Stimulated activated CD4-positive, alpha-beta T cell treated with anti-CD3 and anti-CD28 coated beads, Interleukin-2, amount 100 ng/mL, for 24 hours (primary cell): ENCODE results near the gene SLC7A4.
"Not testable (repeated sequence)": the region's sequence is repeated elsewhere in the genome, so short reads cannot be mapped to it uniquely, and the experiment has no call there.

Experiments
- DNase-seq, 2 donors: peaks; one replicate each; pipeline ENCODE4 v3.0.0-alpha.2; 2020

The SLC7A4 gene, protein sequence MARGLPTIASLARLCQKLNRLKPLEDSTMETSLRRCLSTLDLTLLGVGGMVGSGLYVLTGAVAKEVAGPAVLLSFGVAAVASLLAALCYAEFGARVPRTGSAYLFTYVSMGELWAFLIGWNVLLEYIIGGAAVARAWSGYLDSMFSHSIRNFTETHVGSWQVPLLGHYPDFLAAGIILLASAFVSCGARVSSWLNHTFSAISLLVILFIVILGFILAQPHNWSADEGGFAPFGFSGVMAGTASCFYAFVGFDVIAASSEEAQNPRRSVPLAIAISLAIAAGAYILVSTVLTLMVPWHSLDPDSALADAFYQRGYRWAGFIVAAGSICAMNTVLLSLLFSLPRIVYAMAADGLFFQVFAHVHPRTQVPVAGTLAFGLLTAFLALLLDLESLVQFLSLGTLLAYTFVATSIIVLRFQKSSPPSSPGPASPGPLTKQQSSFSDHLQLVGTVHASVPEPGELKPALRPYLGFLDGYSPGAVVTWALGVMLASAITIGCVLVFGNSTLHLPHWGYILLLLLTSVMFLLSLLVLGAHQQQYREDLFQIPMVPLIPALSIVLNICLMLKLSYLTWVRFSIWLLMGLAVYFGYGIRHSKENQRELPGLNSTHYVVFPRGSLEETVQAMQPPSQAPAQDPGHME

DNA sequence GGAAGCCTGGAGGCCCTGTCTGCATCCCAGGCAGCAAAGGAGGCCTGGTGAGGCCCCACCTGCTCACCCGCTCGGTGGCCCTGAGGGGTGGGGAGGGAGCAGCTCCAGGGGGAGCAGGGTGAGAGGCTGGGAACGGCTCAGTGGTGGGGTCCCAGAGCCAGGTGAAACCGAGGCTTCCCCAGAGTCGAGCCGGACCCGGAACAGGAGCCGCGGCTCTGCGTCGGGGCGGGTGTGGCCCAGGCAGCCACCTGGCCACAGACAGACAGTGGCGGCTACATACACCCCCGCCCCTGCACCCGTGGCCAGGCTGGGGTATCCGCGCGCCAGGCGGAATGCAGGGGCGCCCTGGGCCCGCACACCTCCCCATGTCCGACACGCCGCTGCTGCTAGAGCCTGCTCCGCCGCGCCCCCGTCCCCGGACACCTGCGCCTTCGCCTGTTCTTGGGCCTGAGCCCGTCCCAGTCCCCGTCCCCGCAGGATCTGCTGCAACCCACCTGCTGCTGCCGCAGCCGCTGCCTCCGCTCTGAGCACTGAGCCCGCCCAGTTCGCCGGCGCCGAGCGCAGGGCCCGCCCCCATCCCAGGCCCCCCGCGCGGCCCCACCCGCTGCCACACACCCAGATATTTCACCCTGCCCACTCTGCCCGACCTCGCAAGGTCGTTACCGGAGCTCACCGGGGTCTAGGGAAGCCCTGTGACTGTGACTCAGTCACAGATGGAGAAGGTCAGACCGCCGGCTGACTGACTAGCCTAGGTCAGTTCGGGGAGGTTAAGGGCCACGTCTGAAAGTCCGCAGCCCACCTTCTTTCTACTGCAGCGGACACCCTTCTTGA lies at the start of gene SLC7A4:
Gene SLC7A4, minus strand, starts transcription at position 525 of the 831 bp plus-strand sequence. CDS start 749 bp downstream, outside the sequence.
- no peak for DNase-seq

DNA sequence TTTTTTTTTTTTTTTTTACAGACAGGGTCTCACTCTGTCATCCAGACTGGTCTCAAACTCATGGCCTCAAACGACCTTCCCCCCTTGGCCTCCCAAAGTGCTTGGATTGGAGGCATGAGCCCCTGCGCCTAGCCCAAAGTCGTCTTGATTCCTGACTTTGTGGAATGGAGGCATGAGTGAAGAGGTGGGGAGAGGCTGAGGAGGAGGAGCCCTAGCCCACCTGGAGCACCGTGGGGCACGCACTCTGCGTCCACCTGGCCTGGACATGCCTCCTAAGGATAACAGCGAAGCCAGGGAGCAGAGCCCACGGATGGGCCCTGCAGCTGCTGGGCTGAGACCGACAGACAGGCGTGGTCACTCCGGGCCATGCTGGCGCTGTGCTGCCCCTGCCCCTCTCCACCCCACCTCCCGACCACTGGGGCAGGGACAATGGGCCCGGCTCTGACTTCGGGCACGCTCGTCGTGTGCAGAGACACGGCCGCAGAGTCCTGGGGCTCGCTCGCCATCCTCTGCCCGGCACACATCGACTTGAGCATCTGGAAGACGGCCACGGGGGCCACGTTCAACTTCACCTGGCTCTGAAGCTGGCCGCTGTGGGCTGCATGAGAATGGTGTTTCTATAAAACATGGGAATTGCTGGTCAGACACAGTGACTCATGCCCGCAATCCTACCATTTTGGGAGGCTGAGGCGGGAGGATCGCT lies 48.2 kb upstream of the SLC7A4 start:
- no peak for DNase-seq

DNA sequence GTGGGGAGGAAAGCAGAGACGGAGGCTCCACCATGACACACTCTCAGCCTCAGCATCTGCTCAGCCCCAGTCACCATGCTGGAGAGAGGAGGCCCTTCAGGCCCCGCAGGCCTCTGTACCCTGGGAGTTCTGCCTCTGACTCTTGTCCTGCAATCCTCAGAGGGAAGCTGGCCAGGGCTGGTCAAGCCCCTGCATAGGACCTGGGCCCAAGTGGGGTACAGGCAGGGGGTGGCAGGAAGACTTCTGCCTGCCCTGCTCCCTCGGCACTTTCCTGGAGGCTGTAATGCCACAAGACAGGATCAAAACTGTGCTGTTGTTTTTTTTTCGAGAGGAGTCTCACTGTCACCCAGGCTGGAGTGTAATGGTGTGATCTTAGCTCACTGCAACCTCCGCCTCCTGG lies 47.1 kb upstream of the SLC7A4 start:
- DNase-seq = no peak

DNA sequence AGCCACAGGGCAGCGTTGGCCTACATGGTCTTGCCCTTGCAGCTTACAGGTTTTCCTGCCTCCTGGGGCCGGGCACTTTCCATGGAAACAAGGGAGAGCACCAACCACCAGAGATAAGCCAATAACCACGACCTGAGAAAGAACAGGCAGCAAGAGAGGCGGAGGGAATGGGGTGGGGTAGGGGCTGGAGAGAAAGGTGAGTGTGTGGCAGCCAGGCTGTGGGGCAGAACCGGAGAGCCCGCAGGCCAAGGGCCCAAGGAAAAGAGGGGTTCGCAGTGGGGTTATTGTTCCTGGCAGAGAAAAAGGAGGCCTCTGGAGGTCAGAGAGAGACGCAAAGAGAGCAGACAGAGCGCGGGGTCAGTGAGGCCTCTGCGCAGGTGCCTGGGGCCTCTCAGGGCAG lies 46.6 kb upstream of the SLC7A4 start:
- no peak for DNase-seq

DNA sequence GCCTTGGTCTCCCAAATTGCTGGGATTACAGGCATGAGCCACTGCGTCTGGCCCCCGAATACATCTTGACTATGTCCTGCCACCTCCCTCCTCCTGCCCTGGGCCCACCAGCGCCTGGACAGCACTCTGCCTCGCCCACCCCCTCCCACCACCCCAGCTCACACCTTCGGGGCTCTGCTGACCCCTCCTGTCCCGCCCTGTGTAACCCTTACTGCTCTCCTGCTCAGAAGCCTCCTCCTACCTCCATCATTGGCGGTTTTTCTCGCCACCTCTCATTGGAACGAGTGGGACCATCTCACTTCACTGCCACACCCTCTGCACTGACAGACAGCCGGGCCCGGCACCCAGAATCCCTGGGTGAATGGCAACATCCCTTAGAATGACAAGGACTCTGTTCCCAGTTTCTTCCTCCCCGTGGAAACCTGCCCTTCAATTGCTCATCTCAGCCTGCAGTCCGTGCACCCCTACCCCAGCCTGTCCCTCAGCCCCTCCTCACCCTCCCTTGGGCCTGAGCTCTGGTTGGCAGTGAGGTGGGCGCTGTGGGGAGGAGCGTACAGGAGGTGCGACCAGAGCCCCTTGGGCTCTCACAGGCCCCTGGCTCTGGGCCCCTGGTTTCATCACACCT lies 45.6 kb upstream of the SLC7A4 start:
- DNase-seq = no peak

DNA sequence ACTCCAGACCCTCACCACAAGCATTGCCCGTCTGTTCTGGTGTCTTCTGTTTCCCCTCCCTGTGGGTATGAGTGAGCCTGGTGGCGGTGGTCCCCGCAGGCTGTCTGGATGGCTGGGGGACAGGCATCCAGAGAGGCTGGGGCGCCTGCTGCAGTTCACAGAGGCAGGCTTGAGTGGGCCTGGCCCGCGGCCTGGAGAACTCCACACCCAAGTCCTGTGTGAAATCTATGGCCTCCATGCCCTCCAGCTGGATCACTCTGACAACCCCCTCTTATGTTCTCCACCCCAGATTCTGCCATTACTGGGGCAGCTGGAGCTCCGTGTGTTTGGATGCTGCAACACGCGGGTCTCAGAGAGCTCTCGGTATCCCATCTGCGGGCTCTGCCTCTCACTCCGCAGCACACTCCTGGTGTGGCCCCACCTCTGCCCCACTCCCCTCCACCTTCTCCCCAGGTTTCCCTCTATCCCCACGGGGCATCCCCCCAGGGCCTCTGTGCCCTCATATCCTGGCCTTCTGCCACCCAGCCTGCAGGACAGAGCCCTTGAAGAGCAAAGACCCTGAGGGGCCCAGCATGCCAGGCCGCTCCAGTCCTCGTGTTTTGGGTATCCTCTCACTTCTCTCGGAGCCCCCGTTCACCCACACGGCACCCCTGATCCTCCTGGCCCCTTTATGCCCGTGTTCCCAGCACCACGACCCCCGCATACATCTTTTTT lies 44.7 kb upstream of the SLC7A4 start:
- DNase-seq = no peak

DNA sequence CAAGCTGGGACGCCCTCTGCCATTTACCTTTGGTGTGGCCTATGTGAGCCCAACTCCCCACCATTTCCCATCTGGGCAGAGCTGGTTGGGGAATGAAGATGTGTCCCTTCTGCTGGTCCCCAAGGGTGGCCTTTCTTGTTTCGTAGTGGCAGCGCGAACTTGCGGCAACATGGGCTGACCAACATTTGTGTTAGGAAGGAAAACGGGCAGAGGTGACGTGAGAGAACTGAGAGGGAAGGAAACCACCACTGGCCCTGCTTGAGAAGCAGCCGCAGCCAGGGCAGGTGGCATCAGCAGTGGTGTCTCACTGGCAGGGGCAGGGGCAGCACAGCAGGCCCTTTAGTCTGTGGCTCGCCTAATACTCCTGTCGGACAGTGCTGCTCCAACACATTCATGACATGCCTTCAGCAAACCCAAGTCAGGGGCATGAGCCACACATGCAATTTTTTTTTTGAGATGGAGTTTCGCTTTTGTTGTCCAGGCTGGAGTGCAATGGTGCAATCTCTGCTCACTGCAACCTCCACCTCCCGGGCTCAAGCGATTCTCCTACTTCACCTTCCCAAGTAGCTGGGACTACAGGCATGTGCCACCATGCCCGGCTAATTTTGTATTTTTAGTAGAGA lies 43.3 kb upstream of the SLC7A4 start:
- DNase-seq = no peak

DNA sequence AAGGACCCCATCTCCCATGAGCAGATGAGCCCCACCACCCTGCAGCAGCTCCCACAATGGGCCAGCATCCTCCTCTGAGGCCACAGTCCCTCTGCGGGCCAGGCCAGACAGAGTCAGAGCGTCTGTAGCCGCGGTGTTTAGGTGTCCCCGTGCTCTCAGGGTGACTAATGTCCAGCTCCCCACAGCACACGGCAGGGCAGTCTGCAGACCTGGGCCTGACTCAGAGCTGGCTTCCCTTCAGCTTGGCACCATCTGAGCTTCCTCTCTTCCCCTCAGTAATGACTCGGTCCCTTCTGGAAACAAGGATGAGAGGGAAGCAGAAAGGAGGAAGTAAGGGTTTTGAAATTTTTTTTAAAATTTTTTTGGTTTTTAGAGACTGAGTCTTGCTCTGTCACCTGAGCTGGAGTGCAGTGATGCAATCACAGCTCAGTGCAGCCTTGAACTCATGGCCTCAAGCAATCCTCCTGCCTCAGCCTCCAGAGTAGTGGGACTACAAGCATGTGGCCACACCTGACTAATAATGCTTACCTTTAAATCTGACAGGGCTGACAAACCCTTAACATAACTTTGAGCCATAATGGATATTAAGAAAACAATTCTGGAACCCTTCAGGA lies 41.8 kb upstream of the SLC7A4 start:
- no peak for DNase-seq

DNA sequence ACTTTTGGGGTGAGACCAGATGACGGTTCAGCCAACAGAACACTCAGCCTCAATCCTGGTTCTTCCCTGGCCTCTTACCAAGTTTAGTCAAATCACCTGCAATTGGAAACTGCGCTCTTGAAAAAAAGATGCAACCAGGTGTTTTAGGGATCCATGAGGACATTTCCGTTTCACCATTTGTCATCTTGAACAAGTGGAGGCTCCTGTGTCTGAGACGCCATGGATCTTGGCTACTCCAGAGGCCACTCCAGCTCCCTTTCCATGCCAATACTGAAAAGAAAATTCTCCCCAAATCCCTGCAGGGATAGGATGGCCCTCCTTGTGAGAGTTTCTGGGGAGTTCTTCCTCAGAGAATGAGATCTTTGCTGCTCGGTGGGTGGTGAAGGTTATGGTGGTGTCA lies 41.1 kb upstream of the SLC7A4 start:
- DNase-seq = no peak

DNA sequence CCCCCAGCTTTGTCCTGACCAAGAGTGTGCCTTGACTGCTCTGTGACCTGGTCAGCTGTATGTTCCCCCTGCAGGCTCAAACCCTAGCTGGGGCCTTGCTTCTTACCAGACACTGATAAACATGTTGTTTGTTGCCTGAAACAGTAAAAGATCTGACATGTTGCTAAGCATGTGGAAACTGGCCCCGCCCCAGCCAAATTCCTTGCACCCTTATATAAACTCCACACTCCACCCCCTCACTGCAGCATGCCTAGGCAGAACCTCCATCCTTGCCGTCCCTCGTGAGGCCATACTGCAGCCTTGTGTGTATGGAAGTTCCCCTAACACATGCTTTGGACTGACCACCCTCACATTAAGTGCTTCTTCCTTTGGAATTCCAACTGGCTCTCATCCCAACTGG lies 40.7 kb upstream of the SLC7A4 start:
- DNase-seq = no peak

DNA sequence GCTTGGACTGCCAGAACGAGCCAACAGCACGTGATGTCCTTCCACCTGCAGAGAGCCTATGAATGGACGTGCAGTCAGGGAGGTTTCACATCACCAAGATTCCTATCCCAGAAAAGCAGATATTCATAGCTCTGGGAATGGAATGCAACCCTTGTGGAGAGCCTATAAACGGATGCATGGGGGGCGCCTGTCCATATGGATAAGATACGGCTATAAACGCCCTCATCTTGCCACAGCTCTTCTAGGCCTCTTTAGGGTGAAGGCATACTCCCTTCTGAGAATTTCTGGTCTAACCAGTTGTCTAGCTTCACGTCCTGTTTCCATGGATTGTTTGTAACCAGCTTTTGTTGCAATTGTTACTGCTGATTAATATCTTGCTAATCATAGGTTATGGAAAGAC lies 39.4 kb upstream of the SLC7A4 start:
- DNase-seq = not testable (repeated sequence)

DNA sequence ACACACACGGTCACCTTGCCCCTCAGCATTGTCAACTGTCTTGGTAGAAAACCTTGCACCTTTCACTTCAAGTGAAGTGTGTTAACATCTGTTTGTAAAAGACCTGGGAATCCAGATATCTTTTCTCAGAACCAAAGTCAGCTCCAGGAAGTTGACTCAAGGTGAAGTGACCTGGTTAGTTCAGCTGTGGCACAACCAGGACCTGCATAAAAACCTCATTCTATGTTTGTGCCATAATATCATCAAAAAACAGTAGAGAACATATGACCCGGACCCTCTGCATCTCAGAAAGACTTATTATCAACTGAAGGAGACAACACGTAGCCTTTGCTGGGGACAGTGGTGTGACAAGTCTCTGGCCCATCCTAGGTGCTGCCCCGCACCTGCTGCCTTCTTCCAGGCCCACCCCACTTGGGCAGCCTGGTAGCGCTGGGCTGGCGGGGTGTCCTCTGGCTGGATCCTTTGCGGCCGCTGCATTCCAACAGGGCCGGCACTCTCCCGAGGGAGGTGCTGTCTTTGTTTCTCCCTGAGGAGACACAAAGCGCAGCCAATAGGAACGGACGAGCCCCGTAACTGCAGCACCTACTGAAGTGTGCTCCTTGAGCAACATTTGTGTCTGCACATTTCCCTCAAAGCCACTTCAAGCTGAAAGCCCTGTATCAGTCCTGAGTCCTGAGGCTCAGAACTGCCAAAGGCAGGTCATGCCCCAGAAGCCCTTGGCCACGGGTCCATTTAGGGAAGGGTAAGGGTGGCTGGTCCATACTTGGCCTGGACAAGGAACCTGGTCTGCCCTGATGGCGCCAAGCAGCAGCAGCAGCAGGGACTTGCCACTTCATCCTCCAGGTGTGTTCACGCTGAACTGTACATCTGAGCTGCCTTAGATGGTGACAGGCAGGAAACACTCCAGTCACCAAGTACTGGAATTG lies 38.6 kb upstream of the SLC7A4 start:
- no peak for DNase-seq

DNA sequence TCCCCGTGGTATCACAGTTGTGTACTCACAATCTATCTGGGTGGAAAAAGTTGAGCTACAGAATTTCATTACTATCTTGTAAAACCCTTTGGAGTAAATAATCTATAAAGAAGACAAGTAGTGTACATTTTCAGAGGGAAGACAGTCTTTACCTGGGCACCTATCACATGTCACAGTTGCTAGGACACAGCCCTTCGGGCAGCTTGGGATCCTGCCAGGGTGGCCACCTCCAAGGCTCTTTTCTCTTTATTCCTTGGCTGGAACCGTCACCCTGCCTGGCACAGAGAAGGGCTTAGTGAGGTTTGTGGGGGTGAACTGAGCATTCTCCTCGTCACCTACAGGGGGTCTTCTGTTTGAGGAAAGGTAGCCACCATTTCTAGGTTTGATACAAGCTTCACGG lies 37.0 kb upstream of the SLC7A4 start:
- DNase-seq = no peak

DNA sequence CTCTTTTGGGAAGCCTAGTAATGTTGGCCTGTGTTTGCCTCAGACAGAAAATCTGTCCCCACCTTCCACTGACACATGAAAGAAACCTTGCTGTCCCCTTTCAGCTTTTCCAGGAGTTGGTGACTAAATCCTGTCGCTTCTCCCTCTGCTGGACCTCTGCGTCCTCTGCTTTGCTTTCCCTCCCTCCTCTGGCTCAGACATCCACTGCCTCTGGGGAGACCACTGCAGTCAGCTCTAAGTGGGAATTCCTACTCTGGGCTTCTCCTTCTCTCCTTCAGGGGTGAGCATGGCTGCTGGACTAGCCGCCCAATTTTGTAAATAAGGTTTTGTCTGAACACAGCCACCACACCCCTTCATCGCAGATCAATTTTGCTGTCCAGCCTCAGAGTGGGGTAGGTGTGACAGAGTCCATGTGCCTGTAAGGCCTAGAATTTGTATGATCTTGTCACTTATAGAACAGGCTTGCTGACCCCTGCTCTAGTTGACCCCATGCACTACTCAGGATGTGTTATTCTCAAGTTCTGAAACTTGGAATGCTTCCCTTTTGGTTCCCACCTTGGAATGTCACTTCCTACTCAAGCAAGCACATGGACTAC lies 36.4 kb upstream of the SLC7A4 start:
- no peak for DNase-seq

DNA sequence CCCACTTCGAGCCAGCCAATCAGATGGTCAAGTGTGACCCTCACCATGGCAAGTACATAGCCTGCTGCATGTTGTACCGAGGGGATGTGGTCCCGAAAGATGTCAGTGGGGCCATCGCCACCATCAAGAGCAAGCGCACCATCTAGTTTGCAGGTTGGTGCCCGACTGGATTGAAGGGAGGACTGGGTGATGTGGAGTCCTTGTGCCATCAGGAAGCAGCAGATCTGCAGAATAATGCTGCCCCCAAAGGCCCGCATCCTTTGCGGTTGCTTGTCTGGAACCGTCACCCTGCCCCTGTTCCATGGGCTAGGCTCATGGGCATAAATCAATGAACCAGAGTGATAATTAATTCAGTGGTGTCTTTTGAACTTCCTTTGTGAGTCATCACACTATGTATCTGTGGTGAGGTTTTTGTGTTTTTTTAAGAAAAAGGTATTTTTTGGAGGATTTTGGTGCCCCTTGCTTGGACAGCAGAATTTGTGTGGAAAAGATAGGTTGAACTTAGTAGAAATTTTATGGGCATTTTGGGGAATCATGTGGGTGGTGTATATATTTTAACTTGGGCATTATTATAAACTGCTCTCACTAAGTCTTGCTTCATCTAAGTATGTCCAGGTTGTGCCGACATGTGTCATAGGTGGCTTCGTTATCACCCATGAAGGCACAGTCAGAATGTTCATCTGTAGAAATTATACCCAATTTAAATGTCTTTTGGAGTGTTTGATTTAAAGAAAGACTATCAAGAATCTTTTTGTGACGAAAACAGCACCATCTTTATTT lies 35.7 kb upstream of the SLC7A4 start:
- no peak for DNase-seq

DNA sequence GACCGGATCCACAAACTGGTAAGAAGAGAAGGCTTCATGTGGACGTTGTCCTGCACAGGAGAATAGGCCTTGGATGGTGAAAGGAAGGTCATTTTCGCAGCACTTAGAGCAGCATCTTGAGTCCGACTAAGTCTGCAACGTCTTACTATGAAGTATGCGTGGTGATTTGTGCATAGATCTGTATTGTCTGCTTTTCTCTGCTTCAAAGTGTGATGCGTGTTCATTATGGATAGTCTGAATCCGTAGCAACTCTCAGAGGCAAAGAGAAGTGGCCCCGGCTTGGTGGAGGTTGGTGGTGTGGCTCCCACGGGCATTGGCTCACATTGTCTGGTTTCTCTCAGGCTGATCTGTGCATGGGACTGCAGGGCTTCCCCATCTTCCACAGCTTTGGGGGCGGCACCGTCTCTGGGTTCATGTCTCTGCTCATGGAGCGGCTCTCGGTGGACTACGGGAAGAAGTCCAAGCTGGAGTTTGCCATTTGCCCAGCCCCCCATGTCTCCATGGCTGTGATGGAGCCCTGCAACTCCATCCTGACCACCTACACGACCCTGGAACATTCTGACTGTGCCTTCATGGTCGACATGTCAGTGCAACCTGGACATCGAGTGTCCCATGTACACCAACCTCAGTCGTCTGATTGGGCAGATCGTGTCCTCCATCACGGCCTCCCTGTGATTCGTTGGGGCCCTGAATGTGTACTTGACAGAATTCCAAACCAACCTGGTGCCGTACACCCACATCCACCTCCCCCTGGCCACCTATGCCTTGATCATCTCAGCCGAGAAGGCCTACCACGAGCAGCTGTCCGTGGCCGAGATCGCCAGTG lies 34.9 kb upstream of the SLC7A4 start:
- no peak for DNase-seq
